HG02852 (cell line): ENCODE measurements around the gene MOGAT1.
"Not testable (repeated sequence)": the region's sequence is repeated elsewhere in the genome, so short reads cannot be mapped to it uniquely, and the experiment has no call there.

Experiments used
- ATAC-seq: cut with Tn5 transposase; IDR thresholded peaks from one replicate; pipeline ENCODE4 v1.9.1; 2021; ENCODE audit warnings: mild to moderate bottlenecking, moderate library complexity; ENCODE audit not compliant: unreplicated experiment

The MOGAT1 gene

GRCh38 chr2:222669353-222669752 is 2.1 kb upstream of the MOGAT1 start:
- ATAC-seq, result no peak

- ATAC-seq, result no peak
Measured at GRCh38 chr2:222670191-222671038, 1.0 kb upstream of the MOGAT1 start.

DNA sequence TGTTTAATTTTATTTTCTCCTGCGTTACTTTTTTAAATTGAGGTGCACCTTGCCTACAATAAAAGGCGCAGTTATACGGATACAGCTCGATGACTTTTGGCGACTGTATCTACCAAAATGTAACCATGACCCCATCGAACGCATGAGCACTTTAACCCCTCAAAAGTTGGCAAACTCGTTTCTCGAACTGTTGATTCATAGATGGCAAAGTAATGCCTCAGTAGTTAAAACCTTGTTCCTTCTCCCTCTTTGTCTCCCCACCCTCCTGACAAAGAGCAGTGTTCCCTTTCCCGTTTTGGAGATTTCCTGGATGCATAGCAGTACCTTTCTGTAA is 577 bp downstream of the MOGAT1 start:
- no peak for ATAC-seq

DNA sequence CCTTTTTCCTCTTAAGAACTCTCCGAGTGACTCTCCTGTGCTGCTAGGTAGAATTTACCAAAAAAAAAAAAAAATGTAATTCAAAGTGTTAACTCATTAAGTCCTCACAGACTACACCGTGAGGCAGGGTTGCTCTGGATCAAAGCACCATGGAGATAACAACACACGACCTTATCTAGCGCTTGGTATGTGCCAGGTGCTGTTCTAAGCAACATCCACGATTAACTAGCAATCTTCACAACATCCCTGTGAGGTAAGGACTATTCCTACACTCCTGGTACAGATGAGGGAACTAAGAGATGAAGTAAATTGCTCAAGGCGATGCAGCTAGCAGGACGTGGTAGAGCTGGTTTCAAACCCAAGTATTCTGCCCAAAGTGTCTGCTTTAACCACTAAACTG is 1.8 kb downstream of the MOGAT1 start:
- no peak for ATAC-seq

DNA sequence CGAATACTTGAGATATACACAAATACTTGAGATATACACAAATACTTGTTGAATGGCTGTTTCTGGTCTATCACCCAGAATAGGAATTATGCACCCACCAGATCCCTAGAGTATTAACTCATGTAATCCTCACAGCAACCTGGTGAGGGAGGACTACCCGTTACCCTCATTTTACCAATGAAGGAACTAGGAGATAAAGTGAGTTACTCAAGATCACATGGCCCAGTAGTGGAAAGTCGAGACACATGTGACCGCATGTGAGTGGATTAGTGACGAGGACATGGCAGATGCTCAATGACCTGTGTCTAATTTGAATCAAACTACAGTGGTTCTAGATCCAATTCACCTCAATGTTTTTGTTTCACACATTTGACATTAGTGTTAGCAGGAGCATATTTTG is 2.4 kb downstream of the MOGAT1 start:
- ATAC-seq, result no peak

DNA sequence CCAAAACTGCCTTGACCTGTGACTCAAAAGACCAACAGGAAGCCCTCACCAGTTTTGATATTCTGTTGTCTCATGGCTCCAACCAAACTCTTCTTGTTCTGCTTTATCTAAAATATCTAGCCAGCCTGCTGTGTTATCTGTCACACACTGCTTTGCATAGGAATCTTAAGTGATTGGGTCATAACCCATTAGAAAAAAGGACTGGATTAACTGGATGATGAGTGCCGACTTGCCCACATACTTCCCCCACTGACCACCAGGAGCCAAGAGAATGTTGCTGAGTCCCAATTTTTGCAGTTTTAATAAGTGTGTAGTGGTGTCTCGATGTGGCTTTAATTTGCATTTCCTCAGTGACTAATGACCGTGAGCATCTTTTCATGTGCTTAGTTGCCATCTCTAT is 6.5 kb downstream of the MOGAT1 start:
- no peak for ATAC-seq

DNA sequence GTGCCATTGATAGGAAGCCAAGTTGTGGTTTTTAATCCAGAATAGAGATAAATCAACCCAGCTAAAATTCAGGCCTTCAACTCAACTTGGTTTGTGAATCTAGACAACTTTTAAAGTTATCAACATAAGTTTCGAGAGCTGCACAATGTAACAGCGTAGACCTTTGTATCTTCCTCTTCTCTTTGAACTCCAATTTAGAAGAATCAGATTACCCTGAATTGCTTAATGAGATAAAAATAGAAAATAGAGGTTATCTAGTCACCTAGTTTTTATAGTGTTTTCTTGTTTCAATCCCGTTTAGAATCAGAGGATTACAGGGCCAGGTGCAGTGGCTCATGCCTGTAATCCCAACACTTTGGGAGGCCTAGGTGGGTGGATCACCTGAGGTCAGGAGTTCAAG is 12.3 kb downstream of the MOGAT1 start:
- ATAC-seq, result no peak

- ATAC-seq, result no peak
Measured at GRCh38 chr2:222686086-222686750, 14.8 kb downstream of the MOGAT1 start.

DNA sequence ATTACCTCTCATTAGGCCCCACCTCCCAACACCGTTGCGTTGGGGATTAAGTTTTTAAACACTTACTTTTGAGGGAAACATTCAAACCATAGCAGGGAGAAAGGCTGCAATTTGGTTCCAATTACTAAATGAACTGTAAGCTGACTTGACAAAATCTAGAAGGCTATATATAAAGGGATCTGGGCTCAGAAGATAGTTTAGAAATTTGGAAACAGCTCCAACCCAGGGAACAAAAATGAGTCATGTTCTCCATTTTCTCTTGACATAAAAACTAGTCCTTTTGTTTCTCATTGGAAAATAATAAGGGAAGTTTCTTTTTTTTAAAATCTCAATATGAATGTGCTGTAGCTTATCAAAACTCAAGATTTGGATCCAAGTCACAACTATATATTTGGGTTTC is 17.5 kb downstream of the MOGAT1 start:
- ATAC-seq, result no peak

DNA sequence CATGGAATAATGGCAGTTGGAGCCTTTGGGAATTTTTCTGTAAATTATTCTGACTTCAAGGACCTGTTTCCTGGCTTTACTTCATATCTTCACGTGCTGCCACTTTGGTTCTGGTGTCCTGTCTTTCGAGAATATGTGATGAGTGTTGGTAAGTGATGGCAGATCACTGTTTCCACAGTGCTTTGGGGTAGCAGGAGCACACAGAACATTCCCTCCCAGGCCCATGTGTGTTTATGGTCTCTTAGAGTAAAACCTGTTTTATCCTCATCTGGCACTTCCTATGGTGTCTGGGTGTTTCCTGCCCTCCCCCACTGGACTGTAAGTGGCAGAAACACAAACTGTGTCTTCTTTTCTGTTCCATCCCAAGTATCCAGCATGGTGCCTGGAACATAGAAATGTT is 17.9 kb downstream of the MOGAT1 start:
- ATAC-seq, result no peak

DNA sequence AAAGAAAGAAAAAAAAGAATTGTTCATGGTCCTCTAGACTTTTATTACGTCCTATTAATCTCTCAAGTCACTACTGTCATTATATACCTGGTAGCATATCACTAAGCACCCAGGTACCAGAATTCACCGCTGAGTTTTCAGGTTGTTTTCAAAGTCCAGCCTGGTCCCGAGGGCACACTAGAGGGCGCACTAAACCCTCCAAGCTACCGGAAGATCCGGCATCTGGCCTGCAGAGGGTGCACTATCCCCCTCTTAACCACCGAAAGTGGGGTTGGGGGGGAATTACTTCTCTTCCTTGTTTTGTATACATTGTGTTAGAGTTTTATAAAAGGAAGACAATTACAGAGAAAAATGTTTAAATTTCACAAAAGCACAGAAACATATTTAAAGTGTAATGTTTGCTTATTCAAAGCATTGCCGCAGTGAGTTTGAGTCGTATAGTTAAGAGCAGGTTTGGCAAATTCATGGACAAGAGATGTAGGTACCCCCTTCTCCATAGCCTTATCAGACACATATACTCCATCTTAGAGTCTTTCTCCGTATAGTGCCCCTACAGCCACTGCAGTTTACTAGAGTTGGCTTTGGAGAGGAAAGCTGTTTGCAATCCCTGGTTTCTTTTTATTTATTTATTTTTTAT is 19.2 kb downstream of the MOGAT1 start:
- ATAC-seq, result peak; percentile 95

- ATAC-seq, result not testable (repeated sequence)
Measured at GRCh38 chr2:222693413-222693812, 22.0 kb downstream of the MOGAT1 start.

GRCh38 chr2:222693837-222694236 is 22.4 kb downstream of the MOGAT1 start:
- ATAC-seq, result no peak

- ATAC-seq, result no peak
Measured at GRCh38 chr2:222698276-222698675, 26.8 kb downstream of the MOGAT1 start.

GRCh38 chr2:222701233-222701632 is 29.8 kb downstream of the MOGAT1 start:
- ATAC-seq, result no peak

- ATAC-seq, result peak; percentile 47
Measured at GRCh38 chr2:222701721-222702131, 30.3 kb downstream of the MOGAT1 start.

- no peak for ATAC-seq
Measured at GRCh38 chr2:222703091-222703490, 31.6 kb downstream of the MOGAT1 start.

DNA sequence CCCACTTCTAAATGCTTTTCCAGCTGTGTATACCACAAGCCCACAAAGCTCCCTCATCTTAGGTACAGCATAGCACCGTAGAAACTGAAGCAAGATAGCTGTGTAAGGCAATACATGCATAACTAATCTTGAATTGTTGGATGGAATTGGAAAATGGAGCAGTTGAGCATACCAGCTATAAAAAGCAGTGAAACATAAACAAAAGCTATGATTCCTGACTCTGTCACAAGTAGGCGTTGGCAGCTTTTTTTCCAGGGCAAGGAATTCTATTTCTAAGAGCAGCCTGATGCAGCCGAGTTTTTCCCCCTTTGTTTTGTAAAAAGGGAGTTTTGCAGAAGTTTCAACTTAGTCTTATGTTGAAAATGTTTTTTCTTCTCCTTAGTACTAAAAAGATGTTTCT is 32.4 kb downstream of the MOGAT1 start:
- no peak for ATAC-seq

DNA sequence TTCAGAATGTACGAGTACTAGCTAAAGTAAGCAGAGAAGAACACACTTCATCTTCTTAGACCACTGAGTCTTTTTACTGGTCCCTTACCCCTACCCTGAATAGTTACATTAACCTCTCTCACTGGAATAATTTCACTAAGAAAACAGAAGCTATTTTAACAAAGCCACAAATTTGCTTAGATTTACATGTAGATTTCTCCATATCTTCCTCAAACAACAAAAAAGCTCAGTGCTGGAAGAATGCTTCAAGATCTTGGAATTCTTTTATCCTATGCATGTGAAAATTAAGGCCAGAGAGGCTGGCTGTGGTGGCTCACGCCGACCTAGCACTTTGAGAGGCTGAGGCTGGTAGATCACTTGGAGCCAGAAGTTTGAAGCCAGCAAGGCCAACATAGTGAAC is 35.2 kb downstream of the MOGAT1 start:
- ATAC-seq, result no peak

- no peak for ATAC-seq
Measured at GRCh38 chr2:222707102-222707688, 35.7 kb downstream of the MOGAT1 start.

GRCh38 chr2:222707689-222708273 is 36.3 kb downstream of the MOGAT1 start:
- peak; percentile 37 for ATAC-seq
